KOPT-K1 (cell line): ENCODE measurements around the gene GALNT2.

Experiments
- H3K27ac ChIP-seq: fragments of 200-600 bp; sonication (generic); 2 replicates; pipeline ENCODE4 v1.5.1; 2016; ENCODE audit warnings: antibody characterized with exemption, mild to moderate bottlenecking, low read depth, low read length; ENCODE audit not compliant: poor library complexity, severe bottlenecking
- H3K36me3 ChIP-seq: fragments of 200-600 bp; sonication (generic); 2 replicates; pipeline ENCODE4 v1.5.1; 2017; ENCODE audit warnings: antibody characterized with exemption, mild to moderate bottlenecking, low read length, moderate library complexity; ENCODE audit not compliant: insufficient read depth
- H3K9me3 ChIP-seq: fragments of 200-600 bp; sonication (generic); 2 replicates; pipeline ENCODE4 v1.5.1; 2017; ENCODE audit warnings: antibody characterized with exemption, low read length, mild to moderate bottlenecking; ENCODE audit not compliant: insufficient read depth, poor library complexity, severe bottlenecking

GALNT2 gene

DNA sequence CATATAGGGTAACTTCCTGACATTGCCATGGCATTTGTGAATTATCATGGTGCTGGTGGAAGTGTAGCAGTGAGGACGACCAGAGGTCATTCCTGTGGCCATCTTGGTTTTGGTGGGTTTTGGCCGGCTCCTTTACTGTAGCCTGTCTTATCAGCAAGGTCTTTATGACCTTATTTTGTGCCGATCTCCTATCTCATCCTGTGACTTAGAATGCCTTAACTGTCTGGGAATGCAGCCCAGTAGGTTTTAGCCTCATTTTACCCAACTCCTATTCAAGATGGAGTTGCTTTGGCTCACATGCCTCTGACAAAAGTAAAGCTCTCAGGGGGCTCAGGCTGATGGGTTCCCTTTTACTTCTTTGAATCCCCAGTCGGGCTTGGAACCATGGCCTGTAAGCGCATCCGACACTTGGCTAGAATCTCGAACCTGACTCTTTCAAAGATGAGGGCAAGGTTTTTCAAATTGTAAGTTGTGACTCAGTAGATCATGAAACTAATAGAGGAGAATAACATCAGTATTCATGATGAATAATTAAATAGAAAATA, 85.0 kb downstream of the GALNT2 start:
- H3K9me3 ChIP-seq: no peaks in the 10 kb centered on the region
- H3K27ac ChIP-seq: peak overlapping the region; percentile 7
- peaks cover 16% of the 10 kb centered on the region; the same call in 1 of the 2 replicates for H3K36me3 ChIP-seq

DNA sequence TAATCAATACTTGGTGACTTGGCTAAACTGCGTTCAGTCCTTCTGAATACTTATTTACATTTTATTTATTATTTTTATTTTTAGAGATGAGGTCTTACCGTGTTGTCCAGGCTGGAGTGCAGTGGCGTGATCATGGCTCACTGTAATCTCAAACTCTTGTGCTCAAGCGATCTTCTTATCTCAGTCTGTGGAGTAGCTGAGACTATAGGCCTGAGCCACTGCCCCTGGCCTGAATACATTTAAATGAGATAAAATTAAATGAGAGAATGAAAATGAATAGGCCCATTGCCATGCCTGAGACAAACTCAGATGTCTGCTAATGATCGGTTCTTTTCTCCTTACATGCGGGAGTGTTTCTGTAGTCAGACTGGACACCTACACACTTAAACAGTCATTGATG, 86.0 kb downstream of the GALNT2 start:
- H3K27ac ChIP-seq: peak overlapping the region; percentile 97
- H3K36me3 ChIP-seq: peaks cover 16% of the 10 kb centered on the region; the same call in 1 of the 2 replicates

DNA sequence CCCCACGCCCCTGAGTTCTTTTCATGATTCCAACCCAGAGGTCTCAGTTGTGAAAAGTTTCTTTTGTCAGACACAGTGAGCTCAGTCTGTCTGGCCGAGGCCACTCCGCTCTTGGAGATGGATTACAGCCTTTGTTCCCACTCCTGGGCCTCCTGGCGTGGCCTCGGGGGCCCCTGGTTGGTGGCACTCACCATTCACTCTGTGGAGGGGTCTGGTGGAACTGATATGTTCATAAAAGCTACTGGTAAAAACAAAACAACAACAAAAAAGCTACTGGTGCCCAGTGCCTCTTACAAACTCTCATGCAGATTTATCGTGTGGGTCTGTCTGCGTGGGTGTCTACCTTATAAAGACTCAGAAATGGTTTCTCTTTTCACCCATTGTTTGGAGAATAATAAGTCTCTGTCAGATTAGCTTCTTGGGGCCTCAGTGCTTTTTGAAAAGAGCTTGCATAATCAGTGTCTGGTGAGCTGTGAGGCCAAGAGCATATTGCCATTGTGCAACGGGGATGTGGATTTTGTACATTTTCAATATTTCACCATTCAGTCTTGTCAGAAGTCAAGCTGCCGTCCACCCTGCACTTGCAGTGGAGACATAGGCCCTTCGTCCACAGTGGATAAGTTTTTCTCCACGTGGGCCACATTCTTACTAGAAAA, 86.7 kb downstream of the GALNT2 start:
- H3K9me3 ChIP-seq: no peaks in the 10 kb centered on the region
- peak overlapping the region; percentile 97 for H3K27ac ChIP-seq
- peaks cover 16% of the 10 kb centered on the region; the same call in 1 of the 2 replicates for H3K36me3 ChIP-seq

More for the DNA sequence above, 86.0 kb downstream of the GALNT2 start:
- H3K9me3 ChIP-seq: no peaks in the 10 kb centered on the region

DNA sequence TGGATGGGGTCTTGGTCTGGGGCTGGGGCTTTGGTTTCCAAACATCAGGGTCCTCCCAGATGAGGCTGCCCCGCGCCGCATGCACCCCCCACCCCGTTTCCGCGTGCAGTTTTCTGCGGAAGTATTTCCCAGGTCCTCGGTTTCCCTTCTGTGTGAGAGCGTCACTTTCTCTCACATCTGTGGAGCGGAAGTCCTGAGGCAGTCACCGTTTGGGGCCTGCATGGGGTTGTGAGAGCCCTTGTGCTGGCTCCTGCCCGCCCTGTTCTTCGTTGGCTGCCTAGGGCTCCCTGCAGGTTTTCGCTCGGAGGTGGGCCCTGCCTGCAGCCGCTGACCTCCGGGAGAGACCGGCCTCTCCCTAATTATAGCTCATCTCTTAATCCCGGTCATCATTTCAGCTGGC, 88.0 kb downstream of the GALNT2 start:
- H3K36me3 ChIP-seq: peaks cover 16% of the 10 kb centered on the region; the same call in 1 of the 2 replicates
- no peaks in the 10 kb centered on the region for H3K9me3 ChIP-seq
- H3K27ac ChIP-seq: peak overlapping the region; percentile 97

DNA sequence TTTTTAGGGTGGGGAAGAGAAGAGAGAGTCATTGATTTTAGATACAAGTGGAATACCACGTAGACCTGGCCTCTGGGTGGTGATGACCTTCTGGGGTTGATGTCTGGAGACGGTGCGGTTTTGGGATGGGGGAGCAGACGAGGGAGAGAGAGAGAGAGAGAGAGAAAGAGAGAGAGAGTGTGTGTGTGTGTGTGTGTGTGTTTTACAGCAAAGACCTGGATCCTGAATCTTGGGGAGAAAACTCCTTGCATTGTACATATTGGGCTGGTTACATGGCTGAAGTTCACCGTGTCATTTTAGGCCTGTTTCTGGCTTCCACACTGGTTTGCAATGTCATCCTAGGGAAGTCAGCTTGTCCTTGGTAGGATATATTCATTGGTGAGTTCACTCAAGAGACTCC, 89.0 kb downstream of the GALNT2 start:
- Histone ChIP-seq H3K27ac (peak overlapping the region; percentile 97), H3K36me3 (peaks cover 8% of the 10 kb centered on the region; the same call in 1 of the 2 replicates), H3K9me3 (no peaks in the 10 kb centered on the region)

DNA sequence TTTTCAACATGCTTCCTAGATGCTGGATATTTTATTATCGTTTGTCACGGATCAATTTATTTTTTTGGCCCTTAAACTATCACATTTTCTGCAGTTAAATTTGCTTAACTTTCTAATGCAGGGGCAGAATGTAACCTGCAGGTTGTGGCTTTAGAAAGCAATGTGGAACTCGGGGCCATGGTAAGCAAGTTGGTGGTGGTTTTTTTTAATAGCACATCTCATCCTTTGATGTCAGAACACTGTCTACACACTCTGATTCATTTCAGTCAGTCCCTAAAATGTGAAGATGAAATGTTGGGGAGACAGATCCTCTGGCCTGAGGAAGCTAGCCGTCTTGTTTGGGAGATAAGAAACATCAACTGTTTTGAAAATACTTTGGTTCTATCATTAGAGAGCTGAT, 89.5 kb downstream of the GALNT2 start:
- peak overlapping the region; percentile 97 for H3K27ac ChIP-seq
- no peaks in the 10 kb centered on the region for H3K9me3 ChIP-seq
- peaks cover 4% of the 10 kb centered on the region; the same call in 1 of the 2 replicates for H3K36me3 ChIP-seq

DNA sequence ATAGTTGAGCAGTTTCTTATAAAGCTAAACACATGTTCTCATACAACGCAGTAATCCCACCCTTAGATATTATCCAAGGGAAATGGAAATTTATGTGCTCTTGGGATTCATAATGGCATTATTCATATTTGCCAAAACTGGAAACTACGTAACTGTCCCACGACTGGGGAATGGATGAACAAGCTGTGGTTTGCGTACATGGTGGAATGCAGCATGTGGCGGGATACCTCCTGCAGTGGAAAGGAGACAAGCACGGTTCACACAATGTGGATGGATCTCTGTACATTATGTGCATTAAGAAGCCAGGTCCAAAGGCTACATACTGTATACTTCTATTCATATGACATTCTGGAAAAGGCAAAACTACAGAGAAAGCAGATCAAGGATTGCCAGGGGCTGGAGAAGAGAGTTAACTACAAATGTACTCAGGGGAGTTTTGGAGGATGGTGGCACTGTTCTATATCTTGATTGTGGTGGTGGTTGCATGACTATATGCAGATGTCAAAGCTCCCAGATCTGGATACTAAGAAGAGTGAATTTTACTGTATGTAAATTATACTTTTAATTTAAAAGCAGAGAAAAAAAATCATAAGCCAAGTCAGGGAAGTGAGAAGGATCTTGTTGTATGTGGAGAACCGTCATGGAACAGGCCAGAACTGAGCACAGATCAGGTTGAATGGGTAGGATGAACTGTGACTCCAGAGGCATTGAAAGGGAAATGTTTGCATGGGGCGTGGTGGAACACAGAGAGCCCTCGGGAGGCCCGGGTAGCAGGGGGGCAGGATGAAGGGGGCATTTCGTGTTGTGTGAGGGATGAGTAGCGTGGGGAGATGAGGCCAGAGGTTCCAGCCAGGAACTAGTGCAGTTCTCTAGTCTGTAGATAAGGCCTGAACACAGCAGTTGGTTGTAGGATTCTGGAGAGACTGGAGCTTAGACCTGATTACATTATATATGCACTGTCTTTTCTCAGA, 90.7 kb downstream of the GALNT2 start:
- Histone ChIP-seq H3K36me3 (peaks cover 4% of the 10 kb centered on the region), H3K27ac (peak overlapping the region; percentile 97), H3K9me3 (no peaks in the 10 kb centered on the region)

DNA sequence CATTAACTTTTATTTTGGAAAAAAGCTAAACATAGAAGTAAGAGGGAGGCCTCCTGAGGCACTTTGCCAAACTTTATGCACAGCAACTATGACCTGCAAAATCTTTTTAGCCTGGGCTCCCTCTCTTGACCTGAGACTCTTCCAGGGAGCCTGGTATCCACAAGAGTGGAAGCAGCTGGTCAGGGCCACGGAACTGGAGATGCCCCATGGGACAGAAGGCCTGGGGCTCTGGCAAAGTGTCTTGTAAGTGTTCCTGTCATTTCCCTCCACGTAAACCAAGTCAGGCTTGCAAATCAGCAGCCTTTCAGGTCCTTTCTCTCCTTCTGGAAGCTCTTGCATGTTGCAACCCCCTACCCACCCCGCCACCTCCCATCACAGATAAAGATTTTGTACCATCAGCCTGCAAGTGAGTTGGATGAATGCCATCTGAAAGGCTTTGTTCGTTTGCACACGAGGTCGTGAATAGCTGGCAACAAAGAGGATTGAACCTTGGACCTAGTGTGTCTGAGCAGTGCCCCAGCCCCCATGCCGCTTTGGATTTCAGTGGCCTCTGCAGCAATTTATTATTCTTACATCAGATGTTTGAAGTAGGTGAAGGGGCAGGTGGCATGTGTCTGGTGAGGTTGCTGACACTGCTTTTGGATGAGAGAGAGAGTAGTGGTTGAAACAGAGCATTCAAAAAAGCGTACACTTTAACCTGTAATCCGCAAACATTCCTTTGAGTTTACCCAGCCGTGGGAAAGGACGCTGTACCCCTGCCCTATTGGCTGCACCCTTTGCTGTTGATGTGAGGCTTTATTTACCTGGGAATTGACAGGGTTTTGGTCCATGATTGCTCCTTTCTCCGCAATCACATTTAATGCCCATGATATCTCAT, 91.6 kb downstream of the GALNT2 start:
- peak overlapping the region; percentile 97 for H3K27ac ChIP-seq
- peaks cover 13% of the 10 kb centered on the region for H3K36me3 ChIP-seq
- H3K9me3 ChIP-seq: no peaks in the 10 kb centered on the region

DNA sequence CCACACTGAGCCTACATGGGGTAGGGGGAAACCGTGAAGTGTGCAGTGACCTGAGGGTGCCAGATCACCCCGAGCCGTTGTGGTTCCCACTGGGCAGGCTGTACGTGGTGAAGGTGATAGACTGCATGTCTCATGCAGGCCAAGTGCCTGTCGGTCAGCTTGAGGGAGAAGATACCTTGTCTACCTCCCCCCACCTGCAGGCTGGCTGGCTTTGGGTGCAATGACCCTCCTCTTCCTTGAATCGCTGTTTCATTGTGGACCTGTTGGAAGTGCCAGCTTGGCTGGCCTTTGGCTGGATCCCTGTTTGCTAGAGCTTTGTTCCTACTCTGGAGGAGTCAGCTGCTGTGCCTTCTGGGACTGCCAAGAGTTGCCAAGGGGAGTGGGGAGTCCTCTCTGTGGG, 92.5 kb downstream of the GALNT2 start:
- peaks cover 14% of the 10 kb centered on the region for H3K36me3 ChIP-seq
- peak overlapping the region; percentile 97 for H3K27ac ChIP-seq
- no peaks in the 10 kb centered on the region for H3K9me3 ChIP-seq

DNA sequence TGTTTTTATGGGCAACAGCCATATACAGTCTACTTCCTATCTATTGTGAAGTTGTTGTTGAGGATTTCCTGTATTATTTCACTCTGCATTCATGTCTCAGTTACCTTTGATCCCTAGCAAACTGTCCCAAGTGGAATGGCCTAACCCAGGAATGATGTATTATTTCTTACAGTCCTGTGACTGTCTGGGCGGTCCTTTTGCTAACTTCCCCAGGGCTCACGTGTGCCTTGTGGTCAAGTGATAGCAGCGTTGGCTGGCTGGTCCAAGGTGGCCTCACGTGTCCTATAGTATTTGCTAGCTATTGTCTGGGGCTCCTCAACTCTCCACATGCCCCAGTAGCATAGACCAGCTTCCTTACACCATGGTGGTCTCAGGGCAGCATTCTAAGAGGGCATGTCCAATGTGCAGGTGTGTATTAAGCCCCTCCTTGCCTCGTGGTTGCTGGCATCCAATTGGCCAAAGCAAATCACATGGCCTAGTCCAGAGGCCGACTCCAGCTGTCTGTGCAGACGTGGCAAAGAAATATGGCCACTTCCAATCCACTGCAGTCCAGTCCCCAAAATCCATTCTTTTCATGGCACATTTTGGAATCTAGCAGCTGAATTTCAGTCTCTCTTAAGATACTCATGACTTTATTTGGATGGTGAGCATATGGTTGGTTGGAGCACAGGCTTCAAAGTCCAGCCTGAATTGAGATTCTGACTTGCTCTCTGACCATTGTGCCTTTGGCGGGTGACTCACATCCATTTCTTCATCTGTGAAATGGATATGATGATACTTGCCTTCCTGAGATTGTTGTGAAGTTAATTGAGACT, 94.1 kb downstream of the GALNT2 start:
- peaks cover 14% of the 10 kb centered on the region for H3K36me3 ChIP-seq
- peak overlapping the region; percentile 97 for H3K27ac ChIP-seq
- H3K9me3 ChIP-seq: no peaks in the 10 kb centered on the region

DNA sequence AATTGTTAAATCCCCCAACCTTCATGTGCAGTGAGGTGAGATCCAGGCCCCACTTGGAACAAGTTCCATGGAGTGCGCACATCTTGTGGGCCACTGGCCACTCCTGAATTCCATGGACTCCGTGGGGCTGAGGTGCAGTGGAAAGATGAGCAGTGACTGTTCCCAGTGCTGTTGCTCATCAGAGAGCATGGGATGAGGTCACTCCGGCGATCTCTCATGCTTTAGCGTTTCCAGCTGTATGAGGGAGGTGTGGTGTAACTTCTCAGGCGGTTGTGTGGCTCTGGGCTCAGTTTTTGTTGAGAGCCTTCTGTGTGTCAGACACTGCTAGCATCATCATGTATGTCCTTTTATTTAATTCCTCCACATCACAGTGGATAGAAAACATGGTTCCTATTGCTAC, 96.2 kb downstream of the GALNT2 start:
- Histone ChIP-seq H3K36me3 (peaks cover 14% of the 10 kb centered on the region), H3K9me3 (no peaks in the 10 kb centered on the region), H3K27ac (peak overlapping the region; percentile 27)

DNA sequence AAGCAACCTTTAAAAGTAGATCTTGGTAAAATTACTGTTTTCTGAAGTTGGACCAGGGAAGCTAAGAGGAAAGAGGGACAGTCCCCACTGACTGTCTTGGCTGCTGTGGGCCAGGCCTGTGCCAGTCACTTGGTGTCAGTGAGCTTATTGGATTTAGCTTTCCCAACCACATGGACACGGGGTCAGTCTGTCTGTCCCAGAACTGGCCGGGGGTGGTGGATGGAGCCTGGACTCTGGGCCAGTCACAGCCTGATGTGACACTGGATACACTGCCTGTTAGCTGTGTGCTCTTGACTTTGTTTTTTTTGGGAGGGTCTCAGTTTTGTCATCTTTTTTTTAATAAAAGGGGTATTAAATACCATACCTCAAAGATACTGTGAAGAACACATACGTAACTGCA, 96.7 kb downstream of the GALNT2 start:
- Histone ChIP-seq H3K27ac (peak overlapping the region; percentile 27), H3K9me3 (no peaks in the 10 kb centered on the region), H3K36me3 (peaks cover 14% of the 10 kb centered on the region)

DNA sequence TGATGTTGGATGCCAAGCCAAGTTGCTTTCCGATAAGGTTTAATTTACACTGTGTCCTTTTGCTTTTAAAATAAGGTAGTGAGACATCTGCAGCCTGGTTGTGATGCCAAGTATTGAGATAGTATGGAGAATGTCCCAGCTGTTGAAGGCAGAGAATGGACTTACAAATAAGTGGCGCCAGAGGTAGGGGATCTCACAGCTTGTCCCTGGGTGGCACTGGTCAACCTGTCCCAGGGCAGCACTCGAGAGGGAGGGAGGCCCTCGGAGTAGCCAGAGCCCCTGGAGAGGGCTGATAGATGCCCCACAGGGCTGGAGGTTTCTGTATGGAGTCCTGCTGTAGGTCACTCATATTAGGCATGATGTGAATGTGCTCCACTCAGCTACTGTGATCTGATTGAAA, 98.5 kb downstream of the GALNT2 start:
- H3K9me3 ChIP-seq: no peaks in the 10 kb centered on the region

More for the DNA sequence above, 98.5 kb downstream of the GALNT2 start:
- peaks cover 14% of the 10 kb centered on the region for H3K36me3 ChIP-seq
- H3K27ac ChIP-seq: peak overlapping the region; percentile 69
